Fibroblast of the aortic adventitia (primary cell): Measurements from ENCODE around the gene KLK15. TPM values are rescaled to one million over a fixed set of nuclear protein-coding genes. Genes with fewer than 3 reads are reported as not detected.

ENCODE experiments used
- DNase-seq: peaks from one replicate; pipeline ENCODE4 v3.0.0-alpha.2; 2010; ENCODE audit warnings: low read depth
- H3K4me3 ChIP-seq: 2 replicates; pipeline ENCODE4 v1.5.1; 2011; ENCODE audit warnings: low read depth, mild to moderate bottlenecking, control low read depth, low read length, moderate library complexity
- CTCF ChIP-seq: IDR thresholded peaks from 2 replicates; pipeline ENCODE4 v1.5.1; 2011; ENCODE audit warnings: mild to moderate bottlenecking, low read length, control low read depth, inconsistent platforms; ENCODE audit not compliant: insufficient read depth
- total RNA-seq: library from RNA; depleted of rRNA; stranded (reverse); fragments of >200 nt; gene quantifications from 2 replicates; pipeline ENCODE4 v1.2.3, GENCODE V29; 2012; ENCODE audit warnings: low replicate concordance

Gene KLK15
- total RNA-seq, 1 donor, result not detected

GRCh38 chr19:50830266-50831025 lies 2.9 kb downstream of the KLK15 start:
- no peak overlapping the region for H3K4me3 ChIP-seq
- DNase-seq, result no peak
- no peak for TF ChIP-seq CTCF

- H3K4me3 ChIP-seq, result no peak overlapping the region
- TF ChIP-seq CTCF, result no peak
- DNase-seq, result no peak
Measured at GRCh38 chr19:50829801-50830200, 3.6 kb downstream of the KLK15 start.

- DNase-seq, result no peak
- no peak for TF ChIP-seq CTCF
- H3K4me3 ChIP-seq, result no peak overlapping the region
Measured at GRCh38 chr19:50827476-50827875, 5.9 kb downstream of the KLK15 start.

- no peak for TF ChIP-seq CTCF
- no peak overlapping the region for H3K4me3 ChIP-seq
- no peak for DNase-seq
Measured at GRCh38 chr19:50826492-50827240, 6.7 kb downstream of the KLK15 start.

- TF ChIP-seq CTCF, result no peak
Measured at GRCh38 chr19:50823389-50824042, 9.9 kb downstream of the KLK15 start, which contains the start of gene KLK1. Gene KLK1 (minus strand): TSS chr19:50823787. CDS start chr19:50823748, 39 bp downstream.

GRCh38 chr19:50822661-50823208 lies 10.6 kb downstream of the KLK15 start:
- DNase-seq, result no peak
- TF ChIP-seq CTCF, result no peak
- H3K4me3 ChIP-seq, result no peak overlapping the region

More at GRCh38 chr19:50823389-50824042, 9.9 kb downstream of the KLK15 start, which contains the start of gene KLK1:
- no peak within 1 kb of the TSS for H3K4me3 ChIP-seq
- DNase-seq, result no peak
